ENCODE data around the gene KRTAP10-3. TPM values are rescaled to one million over a fixed set of nuclear protein-coding genes. Genes with fewer than 3 reads are reported as not detected.

KRTAP10-3 gene
- total and polyA plus RNA-seq, 9 donors, result not detected

DNA sequence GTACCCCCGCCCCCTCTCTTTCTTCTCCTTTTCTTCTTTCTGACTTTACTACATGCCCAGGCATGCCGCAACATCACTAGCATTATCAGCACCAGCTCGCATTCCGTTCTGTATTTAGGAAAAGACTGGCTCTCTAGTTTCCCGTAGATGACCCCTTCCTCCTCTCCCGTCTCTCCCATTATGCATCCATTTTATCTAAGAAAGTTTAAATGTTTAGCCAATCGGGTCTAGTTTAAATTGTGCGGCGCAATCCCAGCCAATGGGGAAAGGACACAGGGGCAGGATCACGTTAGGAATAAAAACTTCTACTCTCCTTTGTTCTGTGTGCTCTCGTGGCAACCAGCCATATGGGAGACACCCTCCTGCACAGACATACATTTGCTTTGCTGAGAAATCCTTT lies 39.5 kb upstream of the KRTAP10-3 start:
- DNase-seq, result no peak
- Histone ChIP-seq H3K27me3 (no peaks in the 10 kb centered on the region), H3K36me3 (no peaks in the 10 kb centered on the region), H3K27ac (no peak overlapping the region), H3K4me1 (ENCODE audit: insufficient read depth) (no peaks in the 10 kb centered on the region), H3K4me3 (no peak overlapping the region), H3K9me3 (no peaks in the 10 kb centered on the region)
- intact Hi-C loops (cut with DNase I), result no loop called here
- TF ChIP-seq POLR2A (IDR thresholded peaks at IDR 0.05) (no peak), CTCF (IDR thresholded peaks at IDR 0.05) (no peak), EP300 (IDR thresholded peaks at IDR 0.05) (no peak)
- WGBS, 3 donors, result 74 to 78% (median 76%) methylated on average over 11 of the region's 11 CpGs

DNA sequence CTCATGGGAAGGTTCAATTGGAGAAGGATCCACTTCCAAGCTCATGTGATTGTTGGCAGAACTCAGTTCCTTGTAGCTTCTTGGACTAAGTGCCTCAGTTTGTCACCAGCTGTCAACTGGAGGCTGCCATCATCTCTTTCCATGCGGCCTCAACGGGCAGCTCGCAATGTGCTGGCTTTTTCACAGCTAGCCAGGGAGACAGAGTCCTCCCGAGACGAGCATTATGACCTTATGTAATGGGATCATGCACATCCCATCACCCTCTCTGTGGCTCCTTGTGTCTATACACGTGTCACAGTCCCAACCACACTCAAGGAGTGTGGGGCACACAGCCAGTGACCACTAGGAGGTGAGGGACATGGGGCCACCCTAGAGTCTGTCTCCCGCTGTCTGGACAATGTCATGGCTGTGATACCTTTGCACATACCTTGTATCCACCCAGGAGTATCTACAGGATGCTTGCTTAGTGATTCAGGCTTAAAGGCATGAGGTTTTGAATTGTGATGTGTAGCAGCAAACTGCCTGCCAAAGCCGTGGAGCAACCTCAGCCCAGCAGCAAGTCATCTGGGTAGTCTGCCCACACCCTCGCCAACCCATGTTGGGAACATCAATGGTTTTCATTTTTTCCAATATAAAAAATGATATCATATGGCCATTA lies 37.6 kb upstream of the KRTAP10-3 start:
- no peak for DNase-seq
- no peak for TF ChIP-seq CTCF (IDR thresholded peaks at IDR 0.05)
- no peak for TF ChIP-seq POLR2A (IDR thresholded peaks at IDR 0.05)
- no peak for TF ChIP-seq EP300 (IDR thresholded peaks at IDR 0.05)
- WGBS, 3 donors, result 75 to 79% (median 78%) methylated on average over 9 of the region's 9 CpGs
- Histone ChIP-seq H3K27me3 (no peaks in the 10 kb centered on the region), H3K27ac (no peak overlapping the region), H3K4me3 (no peak overlapping the region), H3K9me3 (no peaks in the 10 kb centered on the region), H3K36me3 (no peaks in the 10 kb centered on the region), H3K4me1 (ENCODE audit: insufficient read depth) (no peaks in the 10 kb centered on the region)
- intact Hi-C loops (cut with DNase I), result no loop called here

- Histone ChIP-seq H3K4me3 (no peak overlapping the region), H3K9me3 (no peaks in the 10 kb centered on the region), H3K27ac (no peak overlapping the region), H3K27me3 (no peaks in the 10 kb centered on the region), H3K4me1 (ENCODE audit: insufficient read depth) (no peaks in the 10 kb centered on the region), H3K36me3 (no peaks in the 10 kb centered on the region)
- intact Hi-C loops (cut with DNase I), result no loop called here
- WGBS, 3 donors, result 58 to 75% (median 64%) methylated on average over 6 of the region's 6 CpGs
- TF ChIP-seq EP300 (IDR thresholded peaks at IDR 0.05), result no peak
- no peak for TF ChIP-seq CTCF (IDR thresholded peaks at IDR 0.05)
- TF ChIP-seq POLR2A (IDR thresholded peaks at IDR 0.05), result no peak
- DNase-seq, result no peak
Measured at GRCh38 chr21:44595524-44595923, 36.9 kb upstream of the KRTAP10-3 start.

GRCh38 chr21:44594406-44594916 lies 35.9 kb upstream of the KRTAP10-3 start:
- H3K27ac ChIP-seq, result no peak overlapping the region
- WGBS, 3 donors, result 68 to 75% (median 71%) methylated on average over 12 of the region's 12 CpGs
- no peak overlapping the region for H3K4me3 ChIP-seq
- H3K9me3 ChIP-seq, result no peaks in the 10 kb centered on the region
- TF ChIP-seq CTCF (IDR thresholded peaks at IDR 0.05) (no peak), EP300 (IDR thresholded peaks at IDR 0.05) (no peak), POLR2A (IDR thresholded peaks at IDR 0.05) (no peak)
- no peaks in the 10 kb centered on the region for H3K4me1 ChIP-seq (ENCODE audit: insufficient read depth)
- H3K36me3 ChIP-seq, result no peaks in the 10 kb centered on the region
- intact Hi-C loops (cut with DNase I), result no loop called here
- DNase-seq, result no peak
- H3K27me3 ChIP-seq, result no peaks in the 10 kb centered on the region

Measured in ovary (tissue), 9 donors.